CD4-positive, alpha-beta T cell treated with Interleukin-2 at 100 ng/mL for 4 hours (primary cell): ENCODE measurements around the gene ZBTB37.
"Not testable (repeated sequence)": the region's sequence is repeated elsewhere in the genome, so short reads cannot be mapped to it uniquely, and the experiment has no call there.

Experiments used
- DNase-seq: peaks from one replicate; pipeline ENCODE4 v3.0.0-alpha.2; 2020; ENCODE audit warnings: low spot score

Gene ZBTB37

GRCh38 chr1:173868266-173869020 is at the start of gene ZBTB37:
Gene ZBTB37 (plus strand): TSS chr1:173868380. CDS start chr1:173870226, 1,846 bp downstream.
- peak; percentile 94 for DNase-seq

GRCh38 chr1:173818459-173818858 is 49.7 kb upstream of the ZBTB37 start:
- DNase-seq: no peak

GRCh38 chr1:173821680-173822079 is 46.5 kb upstream of the ZBTB37 start:
- no peak for DNase-seq

GRCh38 chr1:173823781-173824314 is 44.3 kb upstream of the ZBTB37 start:
- DNase-seq: no peak

- peak; percentile 94 for DNase-seq
Observed at GRCh38 chr1:173824315-173825081, 43.7 kb upstream of the ZBTB37 start, which contains the start of the genes CENPL and DARS2. Gene CENPL (minus strand): TSS chr1:173824883. CDS start chr1:173811299, 13,584 bp downstream. Gene DARS2 (plus strand): TSS chr1:173824673. CDS start chr1:173825230, 557 bp downstream.

- DNase-seq: no peak
Observed at GRCh38 chr1:173827611-173828010, 40.6 kb upstream of the ZBTB37 start.

- no peak for DNase-seq
Observed at GRCh38 chr1:173832748-173833147, 35.4 kb upstream of the ZBTB37 start.

- no peak for DNase-seq
Observed at GRCh38 chr1:173852105-173852504, 16.1 kb upstream of the ZBTB37 start.

- DNase-seq: no peak
Observed at GRCh38 chr1:173853074-173853473, 15.1 kb upstream of the ZBTB37 start.

- DNase-seq: no peak
Observed at GRCh38 chr1:173856014-173856413, 12.2 kb upstream of the ZBTB37 start.

GRCh38 chr1:173856903-173857302 is 11.3 kb upstream of the ZBTB37 start:
- no peak for DNase-seq

GRCh38 chr1:173857363-173857917 is 10.7 kb upstream of the ZBTB37 start:
- DNase-seq: no peak

GRCh38 chr1:173859547-173859946 is 8.6 kb upstream of the ZBTB37 start:
- DNase-seq: not testable (repeated sequence)

GRCh38 chr1:173860065-173860464 is 8.1 kb upstream of the ZBTB37 start:
- DNase-seq: no peak

GRCh38 chr1:173861731-173862145 is 6.4 kb upstream of the ZBTB37 start:
- no peak for DNase-seq

GRCh38 chr1:173862146-173862768 is 5.9 kb upstream of the ZBTB37 start:
- DNase-seq: not testable (repeated sequence)

- no peak for DNase-seq
Observed at GRCh38 chr1:173862769-173863223, 5.4 kb upstream of the ZBTB37 start.

GRCh38 chr1:173863224-173864161 is 4.7 kb upstream of the ZBTB37 start:
- DNase-seq: no peak

- DNase-seq: peak; percentile 46
Observed at GRCh38 chr1:173864179-173864867, 3.9 kb upstream of the ZBTB37 start.
